ENCODE results near the gene SLC25A47.

The SLC25A47 gene

GRCh38 chr14:100371773-100372172 lies 48.6 kb downstream of the SLC25A47 start:
- H3K4me3 ChIP-seq (ENCODE audit: low read length in 2 of 2), result no peak overlapping the region
- H3K9ac ChIP-seq (ENCODE audit: low read length in 2 of 2), result no peak overlapping the region
- peaks cover 5 to 10% of the 10 kb centered on the region in 2 donors for H3K36me3 ChIP-seq (ENCODE audit: control insufficient read depth in 2 of 2, insufficient read depth in 2 of 2, low read length in 2 of 2)
- H3K4me1 ChIP-seq (ENCODE audit: control insufficient read depth, insufficient read depth, low read length), result peaks cover 15% of the 10 kb centered on the region
- no peak overlapping the region for H3K27ac ChIP-seq (ENCODE audit: low read length)
- H3K27me3 ChIP-seq (ENCODE audit: control insufficient read depth in 1 of 2, insufficient read depth in 2 of 2, low read length in 2 of 2), result no peaks in the 10 kb centered on the region
- H3K9me3 ChIP-seq (ENCODE audit: control insufficient read depth in 2 of 2, low read length in 2 of 2), result no peaks in the 10 kb centered on the region

GRCh38 chr14:100372357-100373048 lies 49.4 kb downstream of the SLC25A47 start:
- no peak overlapping the region for H3K27ac ChIP-seq (ENCODE audit: low read length)
- no peak overlapping the region for H3K4me3 ChIP-seq (ENCODE audit: low read length in 2 of 2)
- H3K4me1 ChIP-seq (ENCODE audit: control insufficient read depth, insufficient read depth, low read length), result peaks cover 20% of the 10 kb centered on the region
- peaks cover 5 to 10% of the 10 kb centered on the region in 2 donors for H3K36me3 ChIP-seq (ENCODE audit: control insufficient read depth in 2 of 2, insufficient read depth in 2 of 2, low read length in 2 of 2)
- no peak overlapping the region for H3K9ac ChIP-seq (ENCODE audit: low read length in 2 of 2)
- H3K27me3 ChIP-seq (ENCODE audit: control insufficient read depth in 1 of 2, insufficient read depth in 2 of 2, low read length in 2 of 2), result no peaks in the 10 kb centered on the region
- no peaks in the 10 kb centered on the region for H3K9me3 ChIP-seq (ENCODE audit: control insufficient read depth in 2 of 2, low read length in 2 of 2)

- no peaks in the 10 kb centered on the region for H3K36me3 ChIP-seq (ENCODE audit: control insufficient read depth in 2 of 2, insufficient read depth in 2 of 2, low read length in 2 of 2)
These were observed 51.1 kb downstream of the SLC25A47 start for GRCh38 chr14:100374270-100374669.

GRCh38 chr14:100374876-100375265 lies 51.7 kb downstream of the SLC25A47 start:
- peak overlapping the region; percentile 51 to 78 for H3K9ac ChIP-seq (ENCODE audit: low read length in 2 of 2)
- no peaks in the 10 kb centered on the region for H3K27me3 ChIP-seq (ENCODE audit: control insufficient read depth in 1 of 2, insufficient read depth in 2 of 2, low read length in 2 of 2)
- H3K27ac ChIP-seq (ENCODE audit: low read length), result peak overlapping the region; percentile 94
- peak overlapping the region; percentile 80 to 96 for H3K4me3 ChIP-seq (ENCODE audit: low read length in 2 of 2)
- H3K4me1 ChIP-seq (ENCODE audit: control insufficient read depth, insufficient read depth, low read length), result peaks cover 23% of the 10 kb centered on the region
- no peaks in the 10 kb centered on the region for H3K9me3 ChIP-seq (ENCODE audit: control insufficient read depth in 2 of 2, low read length in 2 of 2)
- H3K36me3 ChIP-seq (ENCODE audit: control insufficient read depth in 2 of 2, insufficient read depth in 2 of 2, low read length in 2 of 2), result no peaks in the 10 kb centered on the region

More at GRCh38 chr14:100374270-100374669, 51.1 kb downstream of the SLC25A47 start:
- peak overlapping the region; percentile 80 to 96 for H3K4me3 ChIP-seq (ENCODE audit: low read length in 2 of 2)
- H3K9me3 ChIP-seq (ENCODE audit: control insufficient read depth in 2 of 2, low read length in 2 of 2), result no peaks in the 10 kb centered on the region
- H3K4me1 ChIP-seq (ENCODE audit: control insufficient read depth, insufficient read depth, low read length), result peaks cover 23% of the 10 kb centered on the region
- no peak overlapping the region for H3K27ac ChIP-seq (ENCODE audit: low read length)
- H3K27me3 ChIP-seq (ENCODE audit: control insufficient read depth in 1 of 2, insufficient read depth in 2 of 2, low read length in 2 of 2), result no peaks in the 10 kb centered on the region
- peak overlapping the region in 1 of 2 donors; percentile 78 for H3K9ac ChIP-seq (ENCODE audit: low read length in 2 of 2)

- Histone ChIP-seq H3K4me3 (ENCODE audit: low read length in 2 of 2) (peak overlapping the region; percentile 80 to 96), H3K9ac (ENCODE audit: low read length in 2 of 2) (peak overlapping the region; percentile 78 to 87), H3K4me1 (ENCODE audit: control insufficient read depth, insufficient read depth, low read length) (peaks cover 23% of the 10 kb centered on the region), H3K27ac (ENCODE audit: low read length) (peak overlapping the region; percentile 94), H3K27me3 (ENCODE audit: control insufficient read depth in 1 of 2, insufficient read depth in 2 of 2, low read length in 2 of 2) (no peaks in the 10 kb centered on the region), H3K36me3 (ENCODE audit: control insufficient read depth in 2 of 2, insufficient read depth in 2 of 2, low read length in 2 of 2) (no peaks in the 10 kb centered on the region), H3K9me3 (ENCODE audit: control insufficient read depth in 2 of 2, low read length in 2 of 2) (no peaks in the 10 kb centered on the region)
These were observed 52.3 kb downstream of the SLC25A47 start for GRCh38 chr14:100375266-100375962.

- peak within 1 kb of the TSS; percentile 84 to 87 for H3K9ac ChIP-seq (ENCODE audit: low read length in 2 of 2)
- no peaks in the 10 kb centered on the region for H3K9me3 ChIP-seq (ENCODE audit: control insufficient read depth in 2 of 2, low read length in 2 of 2)
- H3K27ac ChIP-seq (ENCODE audit: low read length), result peak within 1 kb of the TSS; percentile 94
- H3K4me1 ChIP-seq (ENCODE audit: control insufficient read depth, insufficient read depth, low read length), result peaks cover 23% of the 10 kb centered on the region
- H3K4me3 ChIP-seq (ENCODE audit: low read length in 2 of 2), result peak within 1 kb of the TSS; percentile 93 to 96
- no peaks in the 10 kb centered on the region for H3K27me3 ChIP-seq (ENCODE audit: control insufficient read depth in 1 of 2, insufficient read depth in 2 of 2, low read length in 2 of 2)
- no peaks in the 10 kb centered on the region for H3K36me3 ChIP-seq (ENCODE audit: control insufficient read depth in 2 of 2, insufficient read depth in 2 of 2, low read length in 2 of 2)
These were observed 53.0 kb downstream of the SLC25A47 start, which contains the start of gene WDR25 for GRCh38 chr14:100375963-100376735. Gene WDR25, plus strand, starts transcription at chr14:100376485.

GRCh38 chr14:100376751-100377171 lies 53.6 kb downstream of the SLC25A47 start:
- peaks cover 23% of the 10 kb centered on the region for H3K4me1 ChIP-seq (ENCODE audit: control insufficient read depth, insufficient read depth, low read length)
- peak overlapping the region; percentile 84 for H3K9ac ChIP-seq (ENCODE audit: low read length in 2 of 2)
- no peaks in the 10 kb centered on the region for H3K9me3 ChIP-seq (ENCODE audit: control insufficient read depth in 2 of 2, low read length in 2 of 2)
- H3K27ac ChIP-seq (ENCODE audit: low read length), result peak overlapping the region; percentile 94
- peaks cover 2% of the 10 kb centered on the region in 2 donors for H3K36me3 ChIP-seq (ENCODE audit: control insufficient read depth in 2 of 2, insufficient read depth in 2 of 2, low read length in 2 of 2)
- peak overlapping the region; percentile 93 to 96 for H3K4me3 ChIP-seq (ENCODE audit: low read length in 2 of 2)
- no peaks in the 10 kb centered on the region for H3K27me3 ChIP-seq (ENCODE audit: control insufficient read depth in 1 of 2, insufficient read depth in 2 of 2, low read length in 2 of 2)

All from stomach smooth muscle (tissue), 2 donors.